Neural crest cell (in vitro differentiated cells): ENCODE measurements around the gene PSMD8. TPM values are rescaled to one million over a fixed set of nuclear protein-coding genes. Genes with fewer than 3 reads are reported as not detected.
A peak's percentile ranks its signal among the peaks of the same experiment; 100 is the strongest.

Source experiments
- DNase-seq: peaks from one replicate; pipeline ENCODE4 v3.0.0; 2021; ENCODE audit warnings: low read depth, mixed read lengths, low spot score
- H3K27ac Mint-ChIP-seq: one replicate; pipeline ENCODE4 v1.8.0; 2021; ENCODE audit warnings: mild to moderate bottlenecking, mixed read lengths; ENCODE audit not compliant: unreplicated experiment
- H3K27me3 Mint-ChIP-seq: 2 replicates; pipeline ENCODE4 v1.8.0; 2021; ENCODE audit warnings: low read depth, mild to moderate bottlenecking, mixed read lengths
- H3K36me3 Mint-ChIP-seq: 2 replicates; pipeline ENCODE4 v1.8.0; 2021; ENCODE audit warnings: low read depth, mild to moderate bottlenecking, mixed read lengths
- H3K4me1 Mint-ChIP-seq: 2 replicates; pipeline ENCODE4 v1.8.0; 2021; ENCODE audit warnings: mixed read lengths
- H3K4me3 Mint-ChIP-seq: one replicate; pipeline ENCODE4 v1.8.0; 2021; ENCODE audit warnings: mild to moderate bottlenecking, mixed read lengths
- H3K9me3 Mint-ChIP-seq: 2 replicates; pipeline ENCODE4 v1.8.0; 2021; ENCODE audit warnings: mixed read lengths
- total RNA-seq: library from RNA; stranded (reverse); gene quantifications from 2 replicates; pipeline ENCODE4 v1.2.1, GENCODE V29; 2021
- TF ChIP-seq, protein P1 (sequence below): fragments of 200-600 bp; sonication (generic); conservative IDR thresholded peaks from 2 replicates; pipeline ENCODE4 v1.5.0; 2021; ENCODE audit warnings: antibody characterized with exemption, mild to moderate bottlenecking

PSMD8 gene
- total RNA-seq, 1 donor from 2014 or later = 186 TPM

DNA sequence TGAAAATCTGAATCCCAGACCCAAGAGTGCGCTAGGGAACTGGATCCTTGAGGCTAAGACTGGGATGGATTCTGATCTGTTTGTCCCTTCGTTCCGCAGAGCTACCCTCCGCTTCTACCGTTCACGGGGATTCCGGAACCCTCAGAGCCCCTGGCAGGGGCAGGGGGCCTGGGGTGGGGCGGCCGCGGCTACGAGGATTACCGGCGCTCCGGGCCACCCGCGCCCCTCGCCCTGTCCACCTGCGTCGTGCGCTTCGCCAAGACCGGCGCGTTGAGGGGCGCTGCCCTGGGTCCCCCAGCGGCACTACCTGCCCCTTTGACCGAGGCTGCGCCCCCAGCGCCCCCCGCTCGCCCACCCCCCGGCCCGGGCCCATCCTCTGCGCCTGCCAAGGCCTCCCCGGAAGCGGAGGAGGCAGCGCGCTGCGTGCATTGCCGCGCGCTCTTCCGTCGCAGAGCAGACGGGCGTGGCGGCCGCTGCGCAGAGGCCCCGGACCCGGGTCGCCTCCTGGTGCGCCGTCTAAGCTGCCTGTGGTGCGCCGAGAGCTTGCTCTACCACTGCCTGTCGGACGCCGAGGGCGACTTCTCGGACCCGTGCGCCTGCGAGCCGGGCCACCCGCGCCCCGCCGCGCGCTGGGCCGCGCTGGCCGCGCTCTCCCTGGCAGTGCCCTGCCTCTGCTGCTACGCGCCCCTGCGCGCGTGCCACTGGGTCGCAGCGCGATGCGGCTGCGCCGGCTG is 21.2 kb downstream of the PSMD8 start:
- Mint-ChIP-seq H3K4me3 (no peak overlapping the region), H3K36me3 (peaks cover 24% of the 10 kb centered on the region), H3K4me1 (peaks cover 24% of the 10 kb centered on the region), H3K27ac (no peak overlapping the region), H3K9me3 (peaks cover 2% of the 10 kb centered on the region), H3K27me3 (peaks cover 11% of the 10 kb centered on the region)
- TF ChIP-seq, protein P1, sequence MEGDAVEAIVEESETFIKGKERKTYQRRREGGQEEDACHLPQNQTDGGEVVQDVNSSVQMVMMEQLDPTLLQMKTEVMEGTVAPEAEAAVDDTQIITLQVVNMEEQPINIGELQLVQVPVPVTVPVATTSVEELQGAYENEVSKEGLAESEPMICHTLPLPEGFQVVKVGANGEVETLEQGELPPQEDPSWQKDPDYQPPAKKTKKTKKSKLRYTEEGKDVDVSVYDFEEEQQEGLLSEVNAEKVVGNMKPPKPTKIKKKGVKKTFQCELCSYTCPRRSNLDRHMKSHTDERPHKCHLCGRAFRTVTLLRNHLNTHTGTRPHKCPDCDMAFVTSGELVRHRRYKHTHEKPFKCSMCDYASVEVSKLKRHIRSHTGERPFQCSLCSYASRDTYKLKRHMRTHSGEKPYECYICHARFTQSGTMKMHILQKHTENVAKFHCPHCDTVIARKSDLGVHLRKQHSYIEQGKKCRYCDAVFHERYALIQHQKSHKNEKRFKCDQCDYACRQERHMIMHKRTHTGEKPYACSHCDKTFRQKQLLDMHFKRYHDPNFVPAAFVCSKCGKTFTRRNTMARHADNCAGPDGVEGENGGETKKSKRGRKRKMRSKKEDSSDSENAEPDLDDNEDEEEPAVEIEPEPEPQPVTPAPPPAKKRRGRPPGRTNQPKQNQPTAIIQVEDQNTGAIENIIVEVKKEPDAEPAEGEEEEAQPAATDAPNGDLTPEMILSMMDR = no peak
- DNase-seq = no peak

DNA sequence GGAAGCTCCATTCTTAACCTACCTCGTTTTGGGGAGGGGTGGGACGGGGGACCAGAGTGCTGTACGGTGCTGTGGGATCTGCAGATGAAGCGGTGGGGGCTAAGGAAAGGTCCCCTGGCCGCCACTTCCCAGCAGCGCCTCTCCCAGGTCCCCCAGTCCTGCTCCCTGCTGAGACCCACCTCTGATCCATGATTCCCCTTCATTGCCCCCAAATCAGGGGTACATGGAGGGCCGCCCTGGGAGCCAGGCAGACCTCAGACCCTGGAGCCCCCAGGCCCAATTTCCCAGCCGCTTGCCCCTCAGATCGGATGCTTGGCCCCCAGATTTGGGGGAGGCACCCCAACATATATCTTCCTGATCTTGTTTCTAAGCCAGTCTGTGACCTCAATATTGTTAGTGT is 24.7 kb downstream of the PSMD8 start:
- Mint-ChIP-seq H3K4me3 (no peak overlapping the region), H3K4me1 (peaks cover 7% of the 10 kb centered on the region), H3K27ac (no peak overlapping the region), H3K36me3 (peaks cover 15% of the 10 kb centered on the region), H3K9me3 (no peaks in the 10 kb centered on the region), H3K27me3 (peaks cover 9% of the 10 kb centered on the region)
- TF ChIP-seq, protein P1 = no peak
- no peak for DNase-seq

DNA sequence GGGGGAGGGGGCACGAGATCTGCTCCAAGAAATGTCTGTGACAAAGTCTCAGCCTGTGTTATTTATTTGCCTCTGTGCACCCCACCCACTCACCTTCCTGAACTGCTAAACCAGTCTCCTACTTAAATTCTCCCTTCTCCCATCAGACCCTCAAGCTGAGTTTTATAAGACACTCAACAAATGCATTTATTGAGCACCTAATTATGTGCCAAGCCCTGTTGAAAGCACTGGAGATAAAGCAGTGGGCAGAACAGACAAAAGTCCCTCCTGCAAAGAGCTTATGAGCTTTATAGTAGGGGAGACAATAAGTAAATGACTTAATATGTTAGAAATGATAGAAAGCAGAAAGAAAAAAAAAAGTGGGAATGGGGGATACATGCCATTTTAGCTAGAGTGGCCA is 25.2 kb downstream of the PSMD8 start:
- Mint-ChIP-seq H3K27me3 (peaks cover 9% of the 10 kb centered on the region), H3K36me3 (peaks cover 12% of the 10 kb centered on the region), H3K4me1 (peaks cover 4% of the 10 kb centered on the region), H3K4me3 (peak overlapping the region; percentile 4), H3K27ac (no peak overlapping the region), H3K9me3 (no peaks in the 10 kb centered on the region)
- TF ChIP-seq, protein P1 = no peak
- DNase-seq = no peak

DNA sequence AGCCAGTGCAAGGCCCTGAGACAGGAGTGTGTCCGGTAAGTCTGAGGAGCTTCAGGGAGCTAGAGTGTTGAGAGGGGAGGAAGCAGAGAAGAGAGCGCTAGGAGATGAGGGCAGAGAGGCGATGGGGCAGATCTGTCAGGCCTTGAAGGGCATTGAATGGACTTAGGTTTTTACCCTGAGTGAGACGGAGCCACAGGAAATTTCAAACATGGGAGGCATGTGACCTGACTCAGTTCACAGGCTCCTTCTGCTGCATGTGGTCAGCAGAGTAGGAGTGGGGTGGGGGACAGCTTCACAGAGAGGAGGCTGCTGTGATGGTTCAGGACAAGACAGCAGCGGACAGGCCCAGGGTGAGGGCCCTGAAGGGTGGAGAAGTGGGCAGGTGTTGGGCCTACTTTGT is 26.0 kb downstream of the PSMD8 start:
- Mint-ChIP-seq H3K9me3 (no peaks in the 10 kb centered on the region), H3K27ac (no peak overlapping the region), H3K4me3 (peak overlapping the region; percentile 7), H3K4me1 (peaks cover 4% of the 10 kb centered on the region), H3K27me3 (peaks cover 9% of the 10 kb centered on the region), H3K36me3 (peaks cover 7% of the 10 kb centered on the region)
- DNase-seq = no peak
- TF ChIP-seq, protein P1 = no peak

DNA sequence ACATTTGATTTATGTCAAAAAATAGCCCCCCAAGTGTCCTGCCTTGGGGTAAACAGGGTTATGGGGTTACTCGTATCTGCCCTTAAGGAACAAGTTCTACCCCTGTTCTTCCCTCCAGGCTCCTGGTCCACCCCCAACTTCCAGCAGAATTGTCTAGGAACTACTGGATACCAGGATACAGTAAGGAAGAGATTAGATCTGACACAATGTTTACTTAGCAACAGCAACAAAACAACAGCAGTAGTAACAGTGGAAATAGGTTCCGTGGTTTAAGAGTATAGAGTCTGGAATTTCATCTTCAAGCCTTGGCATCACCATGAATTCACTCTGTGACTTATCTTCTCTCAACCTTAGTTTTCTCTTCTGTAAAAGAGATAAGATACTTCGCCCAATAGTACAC is 26.8 kb downstream of the PSMD8 start:
- Mint-ChIP-seq H3K4me1 (peaks cover 4% of the 10 kb centered on the region), H3K27ac (no peak overlapping the region), H3K4me3 (peak overlapping the region; percentile 82), H3K27me3 (peaks cover 9% of the 10 kb centered on the region), H3K36me3 (peaks cover 7% of the 10 kb centered on the region), H3K9me3 (no peaks in the 10 kb centered on the region)
- no peak for DNase-seq
- TF ChIP-seq, protein P1 = no peak
